Measurements from ENCODE around the gene COPG2. TPM values are rescaled to one million over a fixed set of nuclear protein-coding genes. Genes with fewer than 3 reads are reported as not detected.

COPG2 gene
- total RNA-seq, 1 experiment from 2014 or later: 77.7 TPM

DNA sequence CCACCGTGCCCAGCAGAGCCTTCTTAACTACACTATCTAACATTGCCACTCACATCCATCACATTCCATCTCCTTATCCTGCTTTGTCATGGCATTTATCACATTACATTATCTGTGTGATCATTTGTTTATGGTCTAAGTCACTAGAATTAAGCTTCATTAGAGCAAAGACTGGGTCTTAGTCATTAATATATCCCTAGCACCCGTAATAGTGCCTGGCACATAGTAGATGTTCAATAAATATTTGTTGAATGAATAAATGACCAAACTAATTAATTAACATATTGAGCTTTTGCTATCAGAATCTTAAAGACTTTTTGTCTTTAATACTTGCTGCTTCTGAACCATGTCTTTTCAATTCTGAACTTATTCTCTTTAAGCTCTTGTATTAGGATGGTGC, 5.9 kb upstream of the COPG2 start:
- H4K5ac ChIP-seq (ENCODE audit: insufficient read length, low read depth, low read length): no peak overlapping the region
- H3K9ac ChIP-seq (ENCODE audit: extremely low read depth, insufficient read length, low read length): no peak overlapping the region
- TF ChIP-seq, protein P1, sequence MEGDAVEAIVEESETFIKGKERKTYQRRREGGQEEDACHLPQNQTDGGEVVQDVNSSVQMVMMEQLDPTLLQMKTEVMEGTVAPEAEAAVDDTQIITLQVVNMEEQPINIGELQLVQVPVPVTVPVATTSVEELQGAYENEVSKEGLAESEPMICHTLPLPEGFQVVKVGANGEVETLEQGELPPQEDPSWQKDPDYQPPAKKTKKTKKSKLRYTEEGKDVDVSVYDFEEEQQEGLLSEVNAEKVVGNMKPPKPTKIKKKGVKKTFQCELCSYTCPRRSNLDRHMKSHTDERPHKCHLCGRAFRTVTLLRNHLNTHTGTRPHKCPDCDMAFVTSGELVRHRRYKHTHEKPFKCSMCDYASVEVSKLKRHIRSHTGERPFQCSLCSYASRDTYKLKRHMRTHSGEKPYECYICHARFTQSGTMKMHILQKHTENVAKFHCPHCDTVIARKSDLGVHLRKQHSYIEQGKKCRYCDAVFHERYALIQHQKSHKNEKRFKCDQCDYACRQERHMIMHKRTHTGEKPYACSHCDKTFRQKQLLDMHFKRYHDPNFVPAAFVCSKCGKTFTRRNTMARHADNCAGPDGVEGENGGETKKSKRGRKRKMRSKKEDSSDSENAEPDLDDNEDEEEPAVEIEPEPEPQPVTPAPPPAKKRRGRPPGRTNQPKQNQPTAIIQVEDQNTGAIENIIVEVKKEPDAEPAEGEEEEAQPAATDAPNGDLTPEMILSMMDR (conservative IDR thresholded peaks at IDR 0.05): no peak
- no peak overlapping the region for H3K27ac ChIP-seq (ENCODE audit: insufficient read length, low read depth, low read length)
- H2BK120ac ChIP-seq (ENCODE audit: low read depth, low read length, poor library complexity, severe bottlenecking): no peak overlapping the region
- no peak overlapping the region for H4K8ac ChIP-seq (replicated peaks; ENCODE audit: insufficient read length, low read depth, low read length)
- H3K36me3 Mint-ChIP-seq (ENCODE audit: insufficient read depth in 1 of 3, low read depth in 3 of 3): no peaks in the 10 kb centered on the region
- no peaks in the 10 kb centered on the region for H3K79me1 ChIP-seq (ENCODE audit: insufficient read depth, low read depth, low read length, poor library complexity, severe bottlenecking)
- no peaks in the 10 kb centered on the region for H3K79me2 ChIP-seq (ENCODE audit: insufficient read depth, low read length)
- no peak overlapping the region for H3K56ac ChIP-seq (ENCODE audit: insufficient read length, low read depth, low read length)
- H2BK12ac ChIP-seq (ENCODE audit: insufficient read length, low read depth, low read length): no peak overlapping the region
- H2BK15ac ChIP-seq (ENCODE audit: low read depth, low read length): no peak overlapping the region
- H3K27ac Mint-ChIP-seq: no peak overlapping the region
- no peaks in the 10 kb centered on the region for H3K23me2 ChIP-seq (ENCODE audit: insufficient read length, low read depth, low read length, poor library complexity, severe bottlenecking)
- no peak overlapping the region for H3K14ac ChIP-seq (ENCODE audit: insufficient read depth, low read length)
- peaks cover 6 to 8% of the 10 kb centered on the region in 2 experiments for H3K4me1 Mint-ChIP-seq
- no peaks in the 10 kb centered on the region for H3K9me3 ChIP-seq (ENCODE audit: control insufficient read depth, low read depth, low read length)
- no peak overlapping the region for H2BK20ac ChIP-seq (ENCODE audit: low read depth, low read length, poor library complexity, severe bottlenecking)
- H3K23ac ChIP-seq (ENCODE audit: insufficient read length, low read depth, low read length): no peak overlapping the region
- no peak overlapping the region for H3K4ac ChIP-seq (ENCODE audit: low read depth, low read length)
- H3K4me3 Mint-ChIP-seq: no peak overlapping the region
- DNase-seq: no peak
- H3K9me3 Mint-ChIP-seq: no peaks in the 10 kb centered on the region; a peak in 1 of 5 replicates
- peaks cover 13% of the 10 kb centered on the region for H3K27me3 Mint-ChIP-seq (ENCODE audit: low read depth)
- no peak overlapping the region for H4K91ac ChIP-seq (ENCODE audit: insufficient read length, low read depth, low read length)
- H2AK5ac ChIP-seq (ENCODE audit: insufficient read length, low read length): no peak overlapping the region
- H3K27me3 ChIP-seq (ENCODE audit: insufficient read depth, low read length): peaks cover 2% of the 10 kb centered on the region; the same call in 1 of the 2 replicates
- H4K20me1 ChIP-seq (ENCODE audit: control insufficient read depth, insufficient read depth, insufficient read length): no peaks in the 10 kb centered on the region
- H2BK5ac ChIP-seq (ENCODE audit: insufficient read length, low read length): no peak overlapping the region
- H3K18ac ChIP-seq (ENCODE audit: insufficient read length, low read depth, low read length): no peak overlapping the region
- H2AFZ ChIP-seq (ENCODE audit: low read length): no peak overlapping the region
- no peak overlapping the region for H3K4me2 ChIP-seq (ENCODE audit: insufficient read depth, insufficient read length, low read length)
- H3K4me1 ChIP-seq (ENCODE audit: insufficient read depth, low read length): no peaks in the 10 kb centered on the region
- no peak overlapping the region for H3T11ph ChIP-seq (ENCODE audit: low read length)
- WGBS (ENCODE audit: extremely low coverage, insufficient read length, low lambda C conversion rate): no CpG with 5 or more reads among the region's 2 CpGs
